HG03025 (cell line): ENCODE data around the gene NDUFA3.
"Not testable (repeated sequence)": the region's sequence is repeated elsewhere in the genome, so short reads cannot be mapped to it uniquely, and the experiment has no call there.

ENCODE experiments used
- ATAC-seq: cut with Tn5 transposase; IDR thresholded peaks from one replicate; pipeline ENCODE4 v1.9.1; 2021; ENCODE audit warnings: mild to moderate bottlenecking, moderate library complexity; ENCODE audit not compliant: unreplicated experiment, low FRiP score

NDUFA3 gene

GRCh38 chr19:54102421-54103169 lies at the start of gene NDUFA3:
Gene NDUFA3 (plus strand): TSS chr19:54102855. CDS start chr19:54102879, 24 bp downstream.
- ATAC-seq, result peak; percentile 92

DNA sequence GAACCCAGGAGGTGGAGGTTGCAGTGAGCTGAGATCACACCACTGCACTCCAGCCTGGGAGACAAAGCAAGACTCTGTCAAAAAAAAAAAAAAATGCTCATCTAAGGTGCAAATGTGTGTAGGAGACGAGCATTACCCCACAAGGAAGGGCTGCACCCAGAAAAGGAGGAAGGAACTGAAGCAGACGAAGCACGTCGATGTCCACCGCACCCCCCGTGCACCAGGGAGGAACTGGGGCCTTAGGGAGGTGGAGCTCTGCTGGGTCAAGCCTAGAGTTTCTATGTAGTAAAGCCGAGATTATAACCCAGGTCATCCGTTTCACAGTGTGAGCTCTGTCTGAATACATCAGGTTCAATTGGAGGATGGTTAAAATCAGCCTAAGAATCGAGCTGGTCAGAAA lies 40.0 kb upstream of the NDUFA3 start:
- ATAC-seq, result no peak

GRCh38 chr19:54063350-54064116 lies 39.1 kb upstream of the NDUFA3 start, which contains the start of gene VSTM1:
Gene VSTM1 (minus strand): TSS chr19:54063897. CDS start chr19:54063777, 120 bp downstream.
- ATAC-seq, result no peak

DNA sequence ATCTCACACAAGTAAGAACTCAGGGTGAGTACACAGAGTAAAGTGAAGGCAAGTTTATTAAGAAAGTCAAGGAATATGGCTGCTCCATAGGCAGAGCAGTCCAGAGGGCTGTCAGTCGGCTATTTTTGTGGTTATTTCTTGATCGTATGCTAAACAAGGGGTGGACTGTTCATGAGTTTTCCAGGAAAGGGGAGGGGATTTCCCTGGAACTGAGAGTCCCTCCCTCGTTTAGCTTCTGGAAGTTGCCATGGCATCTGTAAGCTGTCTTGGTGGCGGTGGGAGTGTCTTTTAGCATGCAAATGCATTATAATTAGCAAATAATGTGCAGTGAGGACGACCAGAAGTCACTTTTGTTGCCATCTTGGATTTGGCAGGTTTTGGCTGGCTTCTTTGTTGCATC lies 33.2 kb upstream of the NDUFA3 start:
- ATAC-seq, result no peak

DNA sequence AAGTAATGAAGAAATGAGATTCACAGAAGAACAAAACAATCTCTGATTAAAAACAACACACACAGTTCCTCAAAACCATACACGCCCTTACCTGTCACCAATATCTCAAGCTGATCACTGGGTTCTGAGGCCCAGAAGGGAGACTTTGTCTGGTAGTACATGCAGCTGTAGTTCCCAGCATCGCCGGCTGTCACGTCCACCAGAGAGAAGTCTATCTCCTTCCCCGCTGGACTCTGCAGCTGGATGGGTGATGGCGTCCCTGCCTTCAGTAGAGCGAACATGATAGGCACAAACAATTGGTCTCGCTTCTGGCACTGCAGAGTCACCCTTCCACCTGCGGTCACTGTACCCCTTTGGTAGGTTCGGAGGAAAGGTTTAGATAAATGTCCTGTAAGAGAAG lies 28.8 kb upstream of the NDUFA3 start:
- no peak for ATAC-seq

DNA sequence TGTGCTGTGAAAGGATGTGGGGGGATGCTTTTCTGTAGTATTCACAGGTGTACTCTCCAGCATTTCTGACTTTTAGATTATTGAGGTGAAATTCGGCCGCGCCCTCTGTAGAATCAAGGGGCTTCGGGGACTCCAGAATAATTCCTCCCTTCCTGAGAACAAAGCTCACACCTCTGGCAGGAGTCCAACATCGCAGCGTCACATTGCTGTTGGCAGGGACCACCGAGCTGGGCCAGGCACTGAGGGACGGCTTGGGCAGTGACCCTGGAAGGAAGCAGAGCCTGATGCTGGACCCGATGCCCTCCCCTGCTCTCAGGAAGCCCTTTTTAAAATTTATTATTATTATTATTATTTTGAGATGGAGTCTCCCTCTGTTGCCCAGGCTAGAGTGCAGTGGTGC lies 27.8 kb upstream of the NDUFA3 start:
- ATAC-seq, result no peak

GRCh38 chr19:54077334-54077733 lies 25.3 kb upstream of the NDUFA3 start:
- ATAC-seq, result no peak

DNA sequence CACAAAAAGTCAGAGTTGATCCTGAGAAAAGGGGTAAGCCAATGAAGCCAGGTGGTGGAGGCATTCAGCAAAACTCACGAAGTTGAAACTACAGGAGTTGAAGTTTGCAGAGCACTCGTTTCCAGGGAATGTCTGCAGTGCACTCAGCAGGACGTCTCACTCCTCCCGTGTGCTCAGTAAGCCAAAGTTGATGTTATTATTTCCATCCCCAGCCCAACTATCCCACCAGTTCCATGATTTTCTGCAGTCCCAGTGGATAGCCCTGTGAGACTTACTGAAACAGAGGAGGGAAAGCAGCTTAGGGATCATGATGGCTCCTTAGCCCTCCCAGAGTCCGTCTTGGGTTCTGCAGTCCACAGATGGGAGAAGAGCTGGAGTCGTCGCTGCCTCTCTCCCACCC lies 21.6 kb upstream of the NDUFA3 start, which contains the start of gene TARM1:
Gene TARM1 (minus strand): TSS at position 334 of the 400 bp plus-strand sequence. CDS start 25 bp downstream, at position 309.
- ATAC-seq, result no peak

- ATAC-seq, result no peak
Observed at GRCh38 chr19:54084410-54084809, 18.2 kb upstream of the NDUFA3 start.

GRCh38 chr19:54094426-54095000 lies 8.1 kb upstream of the NDUFA3 start:
- no peak for ATAC-seq

DNA sequence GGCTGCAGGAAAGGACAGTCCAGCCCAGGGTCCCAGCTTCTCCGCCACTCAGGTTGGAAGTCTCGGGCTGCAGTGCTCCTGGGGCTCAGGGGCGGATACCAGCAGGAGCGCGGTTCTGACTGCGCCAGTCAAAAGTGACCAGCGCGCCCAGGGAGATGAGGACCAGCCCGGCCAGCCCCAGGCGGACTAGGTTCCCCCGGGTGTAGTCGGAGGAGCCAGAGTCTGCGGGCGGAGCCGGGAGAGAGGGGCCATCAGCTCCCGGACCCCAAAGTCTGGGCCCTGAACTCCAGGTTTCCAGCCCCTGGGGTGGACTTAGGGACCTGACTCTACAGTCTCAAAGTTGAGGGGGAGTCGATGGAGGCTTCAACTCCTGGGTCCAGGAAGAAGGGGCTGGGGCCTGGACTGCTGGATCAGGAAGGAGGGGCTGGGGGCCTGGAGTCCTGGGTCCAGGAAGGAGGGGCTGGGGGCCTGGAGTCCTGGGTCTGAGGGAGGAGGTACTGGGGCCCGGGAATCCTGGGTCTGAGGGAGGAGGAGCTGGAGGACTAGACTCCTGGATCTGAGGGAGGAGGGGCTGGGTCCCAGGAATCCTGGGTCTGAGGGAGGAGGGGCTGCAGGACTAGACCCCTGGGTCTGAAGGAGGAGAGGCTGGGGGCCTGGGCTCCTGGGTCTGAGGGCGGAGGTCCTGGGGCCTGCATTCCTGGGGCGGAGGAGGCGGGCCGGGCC lies 7.4 kb upstream of the NDUFA3 start:
- ATAC-seq, result no peak

DNA sequence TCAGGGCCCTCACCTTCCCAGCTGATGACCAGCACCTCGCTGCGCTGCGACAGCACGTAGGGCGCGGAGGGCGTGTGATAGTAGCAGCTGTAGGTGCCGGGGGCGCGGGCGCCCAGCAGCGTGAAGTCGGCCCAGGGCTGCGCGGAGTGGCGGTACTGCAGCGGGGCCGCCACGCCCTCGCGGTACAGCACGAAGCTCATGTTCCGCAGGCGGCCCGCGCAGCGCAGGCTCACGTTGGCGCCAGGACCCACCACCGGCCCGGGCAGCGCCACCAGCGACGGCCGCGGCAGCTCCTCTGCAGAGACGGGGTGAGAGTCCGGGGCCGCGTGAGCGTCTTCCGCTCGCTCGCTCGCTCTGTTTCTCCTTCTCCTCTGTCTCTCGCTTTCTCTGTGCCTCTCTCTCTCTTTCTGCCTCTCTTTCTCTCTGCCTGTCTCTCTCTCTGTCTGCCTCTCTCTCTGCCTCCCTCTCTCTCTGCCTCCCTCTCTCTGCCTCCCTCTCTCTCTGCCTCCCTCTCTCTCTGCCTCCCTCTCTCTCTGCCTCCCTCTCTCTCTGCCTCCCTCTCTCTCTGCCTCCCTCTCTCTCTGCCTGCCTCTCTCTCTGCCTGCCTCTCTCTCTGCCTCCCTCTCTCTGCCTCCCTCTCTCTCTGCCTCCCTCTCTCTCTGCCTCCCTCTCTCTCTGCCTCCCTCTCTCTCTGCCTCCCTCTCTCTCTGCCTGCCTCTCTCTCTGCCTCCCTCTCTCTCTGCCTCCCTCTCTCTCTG lies 6.6 kb upstream of the NDUFA3 start:
- not testable (repeated sequence) for ATAC-seq

GRCh38 chr19:54096617-54097106 lies 6.0 kb upstream of the NDUFA3 start:
- ATAC-seq, result no peak

GRCh38 chr19:54099190-54099902 lies 3.3 kb upstream of the NDUFA3 start:
- ATAC-seq, result no peak

- not testable (repeated sequence) for ATAC-seq
Observed at GRCh38 chr19:54099903-54100255, 2.8 kb upstream of the NDUFA3 start.

- ATAC-seq, result no peak
Observed at GRCh38 chr19:54100561-54100960, 2.1 kb upstream of the NDUFA3 start, which contains the start of gene OSCAR. Gene OSCAR (minus strand): TSS chr19:54100803. CDS start chr19:54100792, 11 bp downstream.

- ATAC-seq, result no peak
Observed at GRCh38 chr19:54104998-54105715, 2.5 kb downstream of the NDUFA3 start.

GRCh38 chr19:54105796-54106195 lies 3.1 kb downstream of the NDUFA3 start:
- no peak for ATAC-seq
